Measurements from ENCODE around the gene PEX12. TPM values are rescaled to one million over a fixed set of nuclear protein-coding genes. Genes with fewer than 3 reads are reported as not detected.

The PEX12 gene
- total RNA-seq, result 4.3 and 7.5 TPM in 2 replicates

GRCh38 chr17:35578197-35578928, at the start of gene PEX12:
Gene PEX12, minus strand, starts transcription at chr17:35578571. Its CDS starts 550 bp downstream, at chr17:35578021.

GRCh38 chr17:35587074-35587961, 8.9 kb upstream of the PEX12 start, which contains the start of gene AP2B1:
Gene AP2B1, plus strand, starts transcription at chr17:35587322. Its CDS starts 6,709 bp downstream, at chr17:35594031.

DNA sequence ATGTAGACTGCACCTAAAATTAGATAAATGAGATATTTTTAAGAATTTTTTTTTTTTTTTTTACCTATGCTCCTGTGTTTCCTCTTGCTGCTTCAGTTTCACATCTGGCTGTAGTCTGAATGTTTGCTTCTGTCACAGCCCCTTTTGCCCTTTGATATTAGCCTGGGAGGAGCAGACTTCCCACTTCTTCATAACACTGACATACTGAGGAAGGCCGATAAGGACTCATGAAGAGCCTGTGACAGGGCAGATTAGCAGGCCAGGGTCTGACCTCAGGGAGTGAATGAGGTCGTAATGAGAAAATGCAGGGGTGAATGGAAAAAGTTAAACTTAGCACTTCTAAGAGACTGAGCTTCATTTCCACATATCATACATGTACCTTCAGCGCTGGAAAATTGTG, 17.7 kb downstream of the PEX12 start, which contains the start of gene SLFN14:
TSS of gene SLFN14 (minus strand) at position 117 of the 400 bp plus-strand sequence. CDS start 2,757 bp downstream, outside the sequence.

DNA sequence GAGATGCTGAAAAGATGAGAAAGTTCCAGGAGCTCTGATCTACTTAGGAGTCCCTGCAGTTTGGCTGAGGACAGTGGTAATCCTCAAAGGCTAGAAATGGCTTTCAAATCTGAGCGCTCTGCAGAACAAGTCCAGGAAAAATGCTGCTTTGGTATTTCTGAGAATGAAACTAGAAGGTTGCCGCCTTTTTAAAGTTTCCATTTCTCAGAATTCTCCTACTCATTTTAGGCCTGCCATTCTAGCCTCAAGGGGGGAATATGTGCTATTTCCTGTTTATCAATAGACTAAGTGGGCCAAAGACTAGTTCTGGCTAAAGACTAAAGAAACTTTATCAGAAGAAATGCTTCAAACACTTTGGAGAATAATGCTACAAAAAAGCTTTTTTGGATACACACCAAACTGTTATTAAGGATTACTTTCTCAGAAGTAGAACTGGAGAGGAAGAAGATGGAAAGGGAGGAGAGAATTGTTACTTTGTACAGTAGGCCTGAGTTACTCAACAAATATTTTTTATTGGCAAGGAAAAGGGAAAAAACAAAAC, 40.7 kb downstream of the PEX12 start, which contains the start of gene SLFN12L:
TSS of gene SLFN12L (minus strand) at position 78 of the 541 bp plus-strand sequence. CDS start 15,314 bp downstream, outside the sequence.

Other genes with a start within 250 kb of the PEX12 start
- gene SLFN11, start 204.9 kb downstream of the PEX12 start, total RNA-seq, result 49.6 and 50.1 TPM in 2 replicates
- gene SLFN12, start 146.1 kb downstream of the PEX12 start, total RNA-seq, result 23.8 and 33.0 TPM in 2 replicates
- 1.5 and 2.2 TPM in 2 replicates for gene SLFN13, start 129.8 kb downstream of the PEX12 start, total RNA-seq
- not detected in 2 replicates for gene SLFN12L, start 40.9 kb downstream of the PEX12 start, total RNA-seq
- gene SLFN14, start 17.8 kb downstream of the PEX12 start, total RNA-seq, result not detected in 2 replicates
- gene AP2B1, start 8.8 kb upstream of the PEX12 start, total RNA-seq, result 50.4 and 62.0 TPM in 2 replicates
- gene RASL10B, start 153.1 kb upstream of the PEX12 start, total RNA-seq, result 1.4 and 4.2 TPM in 2 replicates
- gene GAS2L2, start 174.7 kb upstream of the PEX12 start, total RNA-seq, result 0.18 and 0.32 TPM in 2 replicates
- gene C17orf50, start 182.3 kb upstream of the PEX12 start, total RNA-seq, result not detected in 2 replicates
- 0.32 TPM in 1 of 2 replicates, not detected in the other for gene MMP28, start 217.1 kb upstream of the PEX12 start, total RNA-seq
- gene TAF15, start 230.9 kb upstream of the PEX12 start, total RNA-seq, result 17.3 and 36.5 TPM in 2 replicates